ENCODE results near the gene PLP2. TPM values are rescaled to one million over a fixed set of nuclear protein-coding genes. Genes with fewer than 3 reads are reported as not detected.

Gene PLP2
- total RNA-seq, 2 donors from 2014 or later: 1.9 to 2.0 TPM

GRCh38 chrX:49174723-49175122 is 3.0 kb downstream of the PLP2 start:
- TF ChIP-seq CTCF (conservative IDR thresholded peaks at IDR 0.05): no peak
- Histone ChIP-seq H3K9me3 (ENCODE audit: control insufficient read depth, low read length) (no peaks in the 10 kb centered on the region), H3K27me3 (ENCODE audit: control insufficient read depth, insufficient read depth, low read length, poor library complexity, severe bottlenecking) (peaks cover 32% of the 10 kb centered on the region), H3K27ac (ENCODE audit: low read depth, low read length) (no peak overlapping the region), H3K4me1 (ENCODE audit: control insufficient read depth, insufficient read depth, low read length) (no peaks in the 10 kb centered on the region), H3K4me3 (ENCODE audit: low read length) (no peak overlapping the region), H3K9ac (ENCODE audit: extremely low read depth, low read length, poor library complexity, severe bottlenecking) (no peak overlapping the region), H3K36me3 (ENCODE audit: control insufficient read depth, insufficient read depth, low read length) (no peaks in the 10 kb centered on the region)
- no peak for DNase-seq
- Mint-ChIP-seq H3K27ac (no peak overlapping the region), H3K4me3 (no peak overlapping the region), H3K4me1 (no peaks in the 10 kb centered on the region), H3K9me3 (peaks cover 78% of the 10 kb centered on the region), H3K27me3 (ENCODE audit: insufficient read depth) (peaks cover 34% of the 10 kb centered on the region), H3K36me3 (ENCODE audit: low read depth) (peaks cover 31% of the 10 kb centered on the region)
- WGBS, 2 experiments (ENCODE audit: insufficient coverage in 1 of 2, insufficient read length in 1 of 2): no CpG with 5 or more reads among the region's 3 CpGs

GRCh38 chrX:49175435-49176274 is 4.0 kb downstream of the PLP2 start:
- no peak overlapping the region for H3K27ac ChIP-seq (ENCODE audit: low read depth, low read length)
- H3K4me3 ChIP-seq (ENCODE audit: low read length): no peak overlapping the region
- no peak for DNase-seq
- H3K27me3 Mint-ChIP-seq (ENCODE audit: insufficient read depth): peaks cover 26% of the 10 kb centered on the region
- H3K36me3 ChIP-seq (ENCODE audit: control insufficient read depth, insufficient read depth, low read length): no peaks in the 10 kb centered on the region
- WGBS, 2 experiments (ENCODE audit: insufficient coverage in 1 of 2, insufficient read length in 1 of 2): 75 to 93% methylated on average over 4 to 41 of the region's 43 CpGs
- no peaks in the 10 kb centered on the region for H3K4me1 Mint-ChIP-seq
- no peak for TF ChIP-seq CTCF (conservative IDR thresholded peaks at IDR 0.05)
- H3K4me1 ChIP-seq (ENCODE audit: control insufficient read depth, insufficient read depth, low read length): no peaks in the 10 kb centered on the region
- no peak overlapping the region for H3K27ac Mint-ChIP-seq
- H3K9ac ChIP-seq (ENCODE audit: extremely low read depth, low read length, poor library complexity, severe bottlenecking): no peak overlapping the region
- peaks cover 79% of the 10 kb centered on the region for H3K9me3 Mint-ChIP-seq
- no peaks in the 10 kb centered on the region for H3K9me3 ChIP-seq (ENCODE audit: control insufficient read depth, low read length)
- H3K36me3 Mint-ChIP-seq (ENCODE audit: low read depth): peaks cover 36% of the 10 kb centered on the region
- no peak overlapping the region for H3K4me3 Mint-ChIP-seq
- peaks cover 25% of the 10 kb centered on the region for H3K27me3 ChIP-seq (ENCODE audit: control insufficient read depth, insufficient read depth, low read length, poor library complexity, severe bottlenecking)

GRCh38 chrX:49176421-49177326 is 5.0 kb downstream of the PLP2 start:
- Histone ChIP-seq H3K9me3 (ENCODE audit: control insufficient read depth, low read length) (no peaks in the 10 kb centered on the region), H3K27me3 (ENCODE audit: control insufficient read depth, insufficient read depth, low read length, poor library complexity, severe bottlenecking) (peaks cover 15% of the 10 kb centered on the region), H3K9ac (ENCODE audit: extremely low read depth, low read length, poor library complexity, severe bottlenecking) (no peak overlapping the region), H3K36me3 (ENCODE audit: control insufficient read depth, insufficient read depth, low read length) (no peaks in the 10 kb centered on the region), H3K27ac (ENCODE audit: low read depth, low read length) (no peak overlapping the region), H3K4me3 (ENCODE audit: low read length) (no peak overlapping the region), H3K4me1 (ENCODE audit: control insufficient read depth, insufficient read depth, low read length) (no peaks in the 10 kb centered on the region)
- H3K4me1 Mint-ChIP-seq: no peaks in the 10 kb centered on the region
- WGBS, 2 experiments (ENCODE audit: insufficient coverage in 1 of 2, insufficient read length in 1 of 2): 90 to 92% methylated on average over 5 to 27 of the region's 27 CpGs
- TF ChIP-seq CTCF (conservative IDR thresholded peaks at IDR 0.05): no peak
- no peak for DNase-seq
- H3K36me3 Mint-ChIP-seq (ENCODE audit: low read depth): peaks cover 41% of the 10 kb centered on the region
- H3K27ac Mint-ChIP-seq: no peak overlapping the region
- H3K9me3 Mint-ChIP-seq: peaks cover 80% of the 10 kb centered on the region
- peaks cover 16% of the 10 kb centered on the region for H3K27me3 Mint-ChIP-seq (ENCODE audit: insufficient read depth)
- H3K4me3 Mint-ChIP-seq: no peak overlapping the region

Measured in endodermal cell (in vitro differentiated cells).